T follicular helper cell (primary cell): Measurements from ENCODE around the gene APIP.
"Not testable (repeated sequence)": the region's sequence is repeated elsewhere in the genome, so short reads cannot be mapped to it uniquely, and the experiment has no call there.

Experiments
- DNase-seq: peaks from one replicate; pipeline ENCODE4 v3.0.0-alpha.2; 2020; ENCODE audit warnings: low read depth

The APIP gene

DNA sequence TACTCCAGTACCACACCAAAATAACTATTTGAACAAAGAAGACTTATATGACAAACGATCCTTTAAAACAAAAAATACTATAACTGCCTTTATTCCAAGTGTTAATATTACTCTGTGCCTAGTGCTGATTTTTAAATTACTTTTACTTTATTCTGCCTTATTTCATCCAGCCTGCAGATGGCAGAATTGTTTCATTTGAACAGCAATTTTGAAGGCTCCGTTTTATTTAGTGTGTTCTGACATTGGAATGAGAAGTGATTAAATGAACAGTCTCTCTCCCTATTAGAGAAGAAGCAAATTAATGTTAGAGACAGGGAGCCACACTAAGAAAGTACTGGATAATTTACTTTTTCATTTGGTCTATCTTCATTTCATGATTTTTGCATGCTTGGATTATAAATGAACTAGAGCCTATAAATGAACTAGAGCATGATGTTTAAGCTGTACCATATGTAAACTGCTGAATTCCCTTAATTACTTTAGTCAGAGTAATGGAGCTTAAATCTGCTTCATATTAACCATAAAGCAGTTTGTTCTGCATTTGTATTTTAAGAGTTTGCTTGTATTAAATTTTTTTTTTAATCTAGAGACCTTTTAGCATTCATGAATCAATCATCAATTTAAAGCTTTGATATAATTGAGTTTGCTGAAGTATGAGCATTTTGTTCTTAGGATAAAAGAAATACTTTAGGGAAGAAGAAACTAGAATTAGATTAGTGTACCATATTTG, 10.1 kb upstream of the APIP start:
- no peak for DNase-seq

- no peak for DNase-seq
These were observed 8.5 kb upstream of the APIP start for GRCh38 chr11:34924714-34925113.

- DNase-seq: no peak
These were observed 5.0 kb upstream of the APIP start for GRCh38 chr11:34921156-34921555.

DNA sequence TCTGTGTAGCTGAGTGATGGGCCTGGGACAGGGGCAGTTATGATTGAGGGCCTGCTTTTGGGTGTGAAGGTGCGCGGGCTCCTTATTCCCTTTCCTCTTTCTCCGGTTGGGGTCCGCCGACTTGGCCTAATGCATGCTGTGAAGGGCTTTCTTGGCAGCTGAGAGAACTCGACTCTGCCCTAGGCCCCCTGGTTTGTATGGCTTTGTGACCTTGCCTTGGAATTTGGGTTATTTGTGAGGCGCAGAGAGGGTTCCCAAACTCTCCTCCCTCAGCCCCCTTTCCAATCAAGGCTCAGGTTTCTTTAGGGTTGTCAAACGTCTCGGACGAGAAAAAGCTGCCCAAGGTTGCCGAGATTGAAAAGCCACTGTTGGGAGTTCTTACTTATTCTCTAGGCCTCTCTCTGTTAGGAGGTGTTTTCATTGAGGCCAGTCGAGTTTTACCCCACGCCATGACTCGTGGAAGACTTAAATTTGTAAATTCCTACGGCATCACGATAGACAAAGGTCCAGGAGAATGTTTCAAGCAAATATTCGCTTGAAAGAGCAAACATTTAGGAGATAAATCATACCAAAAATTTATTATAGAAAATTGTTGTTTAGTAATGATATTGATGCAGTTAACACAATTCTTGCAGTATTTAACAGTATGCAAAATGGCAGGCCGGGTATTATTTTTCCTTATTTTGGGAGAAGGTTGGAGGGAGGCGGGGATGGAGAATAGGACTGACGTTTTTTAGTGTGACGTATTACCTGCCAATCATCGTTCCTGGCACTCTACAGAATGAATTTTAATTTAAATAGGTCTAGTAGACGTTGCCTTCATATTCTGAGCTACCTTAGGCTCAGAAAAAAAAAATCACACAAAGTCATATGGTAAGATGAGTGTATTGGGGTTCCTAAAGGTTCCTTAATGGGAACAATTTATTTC, 928 bp upstream of the APIP start:
- DNase-seq: no peak

- no peak for DNase-seq
These were observed 804 bp downstream of the APIP start for GRCh38 chr11:34915136-34916014.

DNA sequence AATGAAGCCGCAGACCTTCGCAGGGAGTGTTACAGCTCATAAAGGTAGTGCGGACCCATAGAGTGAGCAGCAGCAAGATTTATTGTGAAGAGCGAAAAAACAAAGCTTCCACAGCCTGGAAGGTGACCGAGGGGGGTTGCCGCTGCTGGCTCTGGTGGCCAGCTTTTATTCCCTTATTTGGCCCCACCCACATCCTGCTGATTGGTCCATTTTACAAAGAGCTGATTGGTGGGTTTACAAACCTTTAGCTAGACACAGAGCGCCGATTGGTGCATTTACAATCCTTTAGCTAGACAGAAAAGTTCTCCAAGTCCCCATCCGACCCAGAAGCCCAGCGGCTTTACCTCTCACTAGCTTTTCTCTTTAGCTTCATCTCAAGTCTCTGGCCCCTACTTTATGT, 2.6 kb downstream of the APIP start:
- DNase-seq: not testable (repeated sequence)

GRCh38 chr11:34911676-34912075, 4.5 kb downstream of the APIP start:
- DNase-seq: no peak

DNA sequence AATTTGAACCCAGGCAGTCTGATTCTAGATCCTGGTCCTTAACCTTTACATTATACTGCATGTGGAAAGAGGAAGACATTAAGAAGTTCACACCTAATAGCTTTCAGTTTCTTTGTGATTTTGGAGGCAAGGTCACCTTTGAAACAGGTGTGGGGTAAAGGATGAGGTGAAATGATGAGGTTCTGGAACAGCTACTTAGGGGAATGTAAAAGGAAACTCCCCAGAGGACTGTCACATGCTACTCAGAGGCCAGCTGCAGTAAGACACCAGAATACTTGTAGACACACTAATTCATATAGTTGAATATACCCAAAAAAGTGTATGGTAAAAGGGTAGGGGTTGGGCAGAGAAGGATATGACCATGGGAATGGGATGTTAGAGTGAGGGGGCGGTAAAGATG, 5.4 kb downstream of the APIP start:
- DNase-seq: no peak

DNA sequence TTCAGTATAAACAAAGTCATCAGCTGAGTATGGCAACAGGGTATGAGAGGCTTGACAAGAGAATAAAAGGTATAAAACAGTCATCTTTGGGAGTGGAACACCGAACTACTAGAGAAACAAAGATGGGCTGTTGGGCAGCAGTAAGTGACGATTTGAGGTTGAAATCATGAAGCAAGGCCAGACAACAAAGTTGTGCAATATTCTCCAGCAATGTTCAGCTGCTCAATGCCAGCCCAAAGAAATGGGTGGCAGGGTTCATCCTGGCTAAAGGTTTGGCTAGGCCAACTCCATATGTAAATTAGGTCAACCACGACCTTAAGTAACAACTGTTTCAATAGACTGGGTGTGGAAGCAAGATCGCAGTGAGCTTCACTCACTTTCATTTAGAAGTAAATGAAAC, 6.2 kb downstream of the APIP start:
- no peak for DNase-seq

DNA sequence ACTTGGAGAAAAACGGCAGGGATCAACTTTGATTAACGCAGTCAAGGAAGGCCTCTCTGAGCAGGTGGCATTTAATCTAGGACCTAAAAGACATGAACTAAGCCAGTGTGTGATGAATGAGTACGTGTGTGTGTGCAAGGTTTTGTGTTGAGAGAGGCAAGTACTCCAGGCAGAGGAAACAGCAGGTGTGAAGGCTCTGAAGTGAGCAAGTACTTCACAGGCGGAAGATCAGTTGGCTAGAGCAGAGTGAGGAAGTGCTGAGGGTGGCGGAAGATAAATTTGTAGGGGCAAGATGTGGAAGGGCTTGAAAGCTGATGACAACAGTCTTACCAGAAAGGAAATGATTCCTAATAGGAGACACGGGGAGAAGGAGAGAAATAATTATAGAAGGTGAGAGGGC, 6.8 kb downstream of the APIP start:
- DNase-seq: no peak

DNA sequence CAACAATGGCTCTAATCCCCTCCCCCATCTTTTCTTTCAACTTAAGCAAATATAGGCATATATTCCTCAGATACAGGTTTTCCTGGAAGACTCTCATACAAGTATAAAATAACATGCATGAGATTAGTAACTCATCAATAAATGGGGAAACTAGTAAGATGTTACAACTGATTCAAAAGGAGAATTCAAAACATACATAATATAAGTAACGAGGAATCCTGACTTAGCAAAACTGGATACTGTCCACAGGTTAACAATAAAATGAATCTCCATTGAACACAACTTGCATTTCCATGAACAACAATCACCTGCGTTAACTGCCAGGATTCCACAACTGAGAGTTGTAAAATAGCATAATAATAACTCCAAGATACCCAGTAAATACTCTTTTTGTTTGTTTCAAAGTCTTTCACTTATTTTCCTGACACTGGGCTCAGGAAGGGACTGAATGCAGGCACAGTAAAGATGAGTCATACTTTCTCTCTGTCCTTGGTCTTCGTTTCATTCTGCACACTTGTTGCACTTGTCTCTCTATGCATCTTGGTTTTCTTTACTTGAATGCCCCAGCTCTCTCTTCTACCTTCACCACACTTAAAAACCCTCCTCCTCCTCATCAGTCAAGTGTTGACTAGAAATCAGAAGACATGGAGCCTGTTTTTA, 8.1 kb downstream of the APIP start:
- DNase-seq: no peak

DNA sequence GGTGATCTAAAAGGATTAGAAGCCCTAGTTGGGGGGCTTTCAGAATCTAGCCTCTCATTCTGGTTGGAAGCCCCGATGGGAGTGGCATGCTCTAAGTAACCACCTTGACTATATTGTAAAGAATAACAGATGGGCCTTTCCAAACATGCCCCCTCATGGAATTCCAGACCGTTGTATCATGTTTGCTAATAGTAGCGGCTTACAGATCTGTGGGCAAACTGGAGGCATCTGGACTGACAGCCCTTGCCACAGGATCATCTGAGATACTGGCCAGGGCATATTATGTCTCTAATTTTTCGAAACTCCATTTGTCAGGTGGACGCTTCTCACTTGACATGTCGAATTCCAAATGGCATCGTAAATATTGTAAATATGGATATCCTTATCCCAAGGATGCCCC, 10.5 kb downstream of the APIP start:
- no peak for DNase-seq

DNA sequence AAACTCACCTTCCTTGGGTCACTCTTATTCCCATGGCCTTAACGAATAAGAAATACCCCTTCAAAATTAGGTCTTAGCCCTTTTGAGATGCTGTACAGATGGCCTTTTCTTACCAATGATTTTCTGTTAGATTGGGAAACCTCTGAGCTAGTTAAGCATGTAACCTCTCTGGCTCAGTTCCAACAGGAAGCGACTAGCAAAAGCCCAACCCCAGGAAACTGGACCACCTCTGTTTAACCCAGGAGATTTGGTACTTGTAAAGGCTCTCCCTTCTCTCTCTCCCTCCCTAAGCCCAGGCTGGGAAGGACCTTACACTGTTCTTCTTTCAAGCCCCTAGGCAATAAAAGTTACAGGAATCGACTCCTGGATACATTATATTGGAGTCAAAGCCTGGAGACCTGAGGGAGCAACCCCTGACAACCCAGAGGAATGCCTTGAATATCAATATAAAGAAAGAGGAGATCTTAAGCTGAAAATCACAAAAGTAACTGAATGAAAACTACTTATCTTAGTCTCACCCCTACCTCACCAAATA, 11.7 kb downstream of the APIP start:
- no peak for DNase-seq

DNA sequence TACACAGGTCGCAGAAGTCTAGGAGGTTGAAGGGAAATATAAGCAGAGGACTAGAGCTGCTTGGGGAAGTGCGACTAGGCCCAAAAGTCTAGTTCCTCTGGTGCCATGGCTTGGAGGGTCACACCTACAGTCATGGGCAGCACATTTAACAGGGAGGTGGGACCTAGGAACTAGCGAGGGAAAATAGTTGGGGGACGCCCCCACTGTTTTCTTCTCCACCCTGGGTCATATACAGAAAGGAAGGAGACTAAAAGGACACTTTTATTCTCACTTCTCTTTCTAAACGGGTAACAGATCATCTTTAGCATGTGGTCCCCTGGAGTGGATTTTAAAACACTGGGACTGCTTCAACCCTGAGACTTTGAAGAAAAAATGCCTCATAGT, 16.6 kb downstream of the APIP start:
- no peak for DNase-seq

DNA sequence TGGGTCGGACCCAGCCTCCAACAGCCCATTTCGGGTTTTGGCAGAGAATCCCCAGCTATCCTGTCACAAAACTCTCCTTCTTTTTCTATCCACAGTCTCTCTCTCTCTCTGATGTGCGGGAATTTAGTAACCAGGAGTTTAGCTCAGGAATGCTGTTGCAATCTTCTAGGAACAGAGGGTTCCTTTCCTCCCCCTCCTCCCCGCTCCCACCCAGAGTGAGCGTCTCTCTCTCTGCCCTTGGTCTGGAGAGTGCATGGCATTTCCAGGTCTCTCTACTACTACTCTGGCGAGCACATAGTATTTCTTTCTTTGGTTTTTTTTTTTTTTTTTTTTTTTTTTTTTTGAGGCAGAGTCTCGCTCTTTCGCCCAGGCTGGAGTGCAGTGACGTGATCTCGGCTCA, 17.7 kb downstream of the APIP start:
- no peak for DNase-seq

DNA sequence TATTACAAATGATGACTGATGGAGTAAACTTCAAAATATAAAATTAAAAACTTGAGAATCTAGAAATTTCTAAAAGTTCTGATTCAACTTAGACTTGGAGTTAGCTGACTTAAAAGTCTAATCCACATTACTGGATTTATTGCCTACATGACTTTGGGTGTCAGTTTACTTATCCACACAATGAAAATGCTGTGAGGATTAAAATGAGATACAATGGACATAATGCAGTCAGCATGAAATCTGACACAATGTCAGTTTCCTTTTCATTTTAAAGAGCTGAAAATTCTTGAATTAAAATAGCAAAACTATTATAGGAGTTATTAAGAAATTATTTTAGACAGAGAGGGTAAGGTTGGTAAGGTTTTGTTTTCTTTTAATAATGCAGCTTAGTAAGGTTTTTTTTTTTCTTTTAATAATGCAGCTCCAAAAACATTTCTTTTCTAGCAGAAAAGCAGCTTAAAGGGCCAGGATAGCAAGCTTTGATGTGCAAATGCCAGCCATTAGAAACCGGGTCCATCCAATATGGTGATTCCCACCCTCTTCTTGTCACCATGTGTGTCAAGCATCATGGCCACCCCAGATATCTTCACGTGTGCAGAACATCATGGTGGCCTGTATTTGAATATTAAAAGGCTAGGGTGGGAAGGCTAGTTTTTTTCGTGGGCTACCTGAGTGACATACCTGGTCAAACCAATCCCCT, 18.9 kb downstream of the APIP start:
- DNase-seq: no peak

GRCh38 chr11:34896191-34896590, 20.0 kb downstream of the APIP start:
- DNase-seq: not testable (repeated sequence)

DNA sequence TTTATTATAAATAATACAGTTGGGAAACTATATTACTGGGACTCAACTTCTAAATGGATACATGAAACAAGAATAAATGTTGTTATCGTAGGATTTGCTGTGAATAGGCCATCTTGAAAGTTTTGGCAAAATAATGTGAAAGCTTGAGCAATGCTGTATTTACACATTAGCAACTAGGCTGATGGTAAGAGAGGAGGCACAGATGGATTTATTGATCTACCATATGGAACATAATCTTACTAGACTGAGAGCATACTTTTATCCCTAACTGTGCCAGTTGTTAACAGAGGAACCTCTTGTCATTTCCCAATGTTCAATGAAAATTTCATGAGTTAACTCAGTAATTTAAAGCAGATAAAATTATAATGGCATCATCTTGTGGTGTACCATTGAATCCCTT, 22.8 kb downstream of the APIP start:
- DNase-seq: no peak

DNA sequence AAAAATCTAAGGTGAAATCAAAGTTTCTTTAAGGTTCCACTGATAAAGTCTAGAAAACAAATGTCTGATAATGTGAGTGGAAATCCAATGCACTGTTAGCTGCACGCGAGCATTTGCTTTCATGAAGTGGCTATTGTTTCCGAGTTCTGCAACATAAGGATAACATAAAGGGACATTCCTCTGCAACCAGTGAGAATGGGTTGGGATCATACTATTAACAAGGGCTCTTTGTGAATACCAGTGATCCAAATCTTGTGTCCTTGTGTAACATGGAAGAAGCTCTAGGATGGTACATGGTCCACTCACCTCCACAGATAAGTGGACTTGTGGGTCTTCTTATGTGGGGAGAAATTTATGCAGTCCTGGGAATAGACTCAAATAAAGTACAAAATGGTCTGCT, 24.6 kb downstream of the APIP start:
- DNase-seq: no peak

DNA sequence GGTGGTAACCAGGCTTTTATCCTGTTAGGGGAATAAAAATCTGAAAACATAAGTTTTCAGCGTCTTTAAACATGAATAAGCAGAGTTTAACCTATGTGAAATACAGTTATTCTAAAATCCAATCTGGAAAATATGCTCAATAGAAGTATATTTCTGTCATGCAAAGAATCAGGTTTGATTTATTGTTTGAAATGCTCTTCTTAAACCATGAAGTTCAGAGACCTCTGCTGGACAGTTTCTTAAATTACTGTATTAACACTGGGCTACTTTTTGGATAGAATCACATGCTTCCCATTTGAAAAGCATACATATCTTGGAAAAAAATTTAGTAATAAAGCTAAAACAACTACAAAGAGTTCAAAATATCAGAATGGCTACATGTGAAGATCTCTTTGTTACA, 25.4 kb downstream of the APIP start:
- DNase-seq: no peak

DNA sequence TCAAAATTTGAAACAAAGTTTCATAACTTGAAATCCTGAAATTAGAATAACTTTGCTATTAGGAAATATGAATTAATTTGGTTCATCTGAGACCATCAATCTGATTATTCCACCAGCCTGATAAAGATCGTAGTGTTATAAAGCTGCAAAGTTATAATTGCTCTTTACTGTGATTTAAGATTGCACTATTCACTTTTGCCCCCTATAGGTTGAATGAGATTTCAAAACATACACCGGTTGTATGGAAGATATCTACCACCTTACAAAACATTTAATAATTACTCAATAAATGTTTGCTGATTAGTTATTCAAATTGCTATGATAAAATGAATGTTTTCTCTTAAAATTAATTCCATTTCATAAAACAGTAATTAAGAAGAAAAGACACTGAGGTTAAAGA, 26.1 kb downstream of the APIP start:
- no peak for DNase-seq
